Measurements from ENCODE around the gene MYOM1. TPM values are rescaled to one million over a fixed set of nuclear protein-coding genes. Genes with fewer than 3 reads are reported as not detected.
A peak's percentile ranks its signal among the peaks of the same experiment; 100 is the strongest.

MYOM1 gene
- total RNA-seq, 1 donor from 2014 or later = 2.5 TPM

DNA sequence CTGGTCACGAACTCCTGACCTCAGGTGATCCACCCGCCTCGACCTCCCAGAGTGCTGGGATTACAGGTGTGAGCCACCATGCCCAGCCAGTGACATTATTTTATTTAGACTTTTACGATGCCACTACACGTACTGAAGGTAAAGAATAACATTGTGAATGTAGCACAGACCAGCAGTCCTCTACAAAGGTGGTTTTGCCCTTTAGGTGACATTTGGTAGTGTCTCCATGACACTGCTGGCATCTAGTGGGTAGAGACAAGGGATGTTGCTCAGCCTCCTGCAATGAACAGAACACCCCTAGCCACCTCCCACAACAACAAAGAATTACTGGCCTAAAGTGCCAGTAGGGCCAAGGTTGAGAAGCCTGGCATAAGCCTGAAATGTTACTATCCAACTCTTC, 69.5 kb downstream of the MYOM1 start:
- H3K9me3 ChIP-seq = no peaks in the 10 kb centered on the region
- ATAC-seq (peak; percentile 31), DNase-seq (no peak)
- no peaks in the 10 kb centered on the region for H3K36me3 ChIP-seq
- H3K27ac ChIP-seq = no peak overlapping the region
- TF ChIP-seq, protein P1, sequence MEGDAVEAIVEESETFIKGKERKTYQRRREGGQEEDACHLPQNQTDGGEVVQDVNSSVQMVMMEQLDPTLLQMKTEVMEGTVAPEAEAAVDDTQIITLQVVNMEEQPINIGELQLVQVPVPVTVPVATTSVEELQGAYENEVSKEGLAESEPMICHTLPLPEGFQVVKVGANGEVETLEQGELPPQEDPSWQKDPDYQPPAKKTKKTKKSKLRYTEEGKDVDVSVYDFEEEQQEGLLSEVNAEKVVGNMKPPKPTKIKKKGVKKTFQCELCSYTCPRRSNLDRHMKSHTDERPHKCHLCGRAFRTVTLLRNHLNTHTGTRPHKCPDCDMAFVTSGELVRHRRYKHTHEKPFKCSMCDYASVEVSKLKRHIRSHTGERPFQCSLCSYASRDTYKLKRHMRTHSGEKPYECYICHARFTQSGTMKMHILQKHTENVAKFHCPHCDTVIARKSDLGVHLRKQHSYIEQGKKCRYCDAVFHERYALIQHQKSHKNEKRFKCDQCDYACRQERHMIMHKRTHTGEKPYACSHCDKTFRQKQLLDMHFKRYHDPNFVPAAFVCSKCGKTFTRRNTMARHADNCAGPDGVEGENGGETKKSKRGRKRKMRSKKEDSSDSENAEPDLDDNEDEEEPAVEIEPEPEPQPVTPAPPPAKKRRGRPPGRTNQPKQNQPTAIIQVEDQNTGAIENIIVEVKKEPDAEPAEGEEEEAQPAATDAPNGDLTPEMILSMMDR (IDR thresholded peaks at IDR 0.05) = no peak
- intact Hi-C loops (cut with DNase I) = loop anchor here (10.0 kb wide), 1 partner anchor 95 kb away; the partner anchor contains the start of gene MYL12A
- no peaks in the 10 kb centered on the region for H3K27me3 ChIP-seq
- H3K4me1 ChIP-seq = no peaks in the 10 kb centered on the region
- H3K4me3 ChIP-seq = no peak overlapping the region

DNA sequence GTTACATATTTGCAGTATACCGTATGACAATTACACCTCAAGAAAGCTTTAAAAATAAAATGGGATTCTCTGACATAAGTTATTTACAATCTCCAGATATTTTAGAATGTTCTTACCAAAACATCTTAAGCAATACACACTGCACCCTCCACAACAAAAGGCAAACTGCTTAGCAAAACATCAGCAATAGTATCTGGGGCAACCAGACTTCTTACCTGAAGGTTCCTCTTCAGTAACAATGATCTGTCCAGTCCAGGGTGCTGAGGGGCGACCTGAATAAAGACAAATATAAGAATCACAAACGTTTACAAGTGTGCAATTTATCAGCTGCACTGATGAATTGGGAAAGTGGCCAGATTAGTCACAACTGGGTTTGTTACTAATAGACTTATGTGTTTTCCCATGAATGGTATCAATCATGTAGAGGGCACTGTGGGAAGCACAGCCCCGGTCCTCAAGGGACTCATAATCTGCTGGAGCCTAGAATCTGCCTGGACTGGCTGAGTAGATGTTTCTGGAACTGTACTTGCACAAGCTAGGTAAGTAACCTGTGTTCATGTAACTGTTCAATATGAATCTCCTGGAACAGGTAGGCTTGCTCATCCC, 70.7 kb downstream of the MYOM1 start:
- TF ChIP-seq, protein P1 (IDR thresholded peaks at IDR 0.05) = no peak

DNA sequence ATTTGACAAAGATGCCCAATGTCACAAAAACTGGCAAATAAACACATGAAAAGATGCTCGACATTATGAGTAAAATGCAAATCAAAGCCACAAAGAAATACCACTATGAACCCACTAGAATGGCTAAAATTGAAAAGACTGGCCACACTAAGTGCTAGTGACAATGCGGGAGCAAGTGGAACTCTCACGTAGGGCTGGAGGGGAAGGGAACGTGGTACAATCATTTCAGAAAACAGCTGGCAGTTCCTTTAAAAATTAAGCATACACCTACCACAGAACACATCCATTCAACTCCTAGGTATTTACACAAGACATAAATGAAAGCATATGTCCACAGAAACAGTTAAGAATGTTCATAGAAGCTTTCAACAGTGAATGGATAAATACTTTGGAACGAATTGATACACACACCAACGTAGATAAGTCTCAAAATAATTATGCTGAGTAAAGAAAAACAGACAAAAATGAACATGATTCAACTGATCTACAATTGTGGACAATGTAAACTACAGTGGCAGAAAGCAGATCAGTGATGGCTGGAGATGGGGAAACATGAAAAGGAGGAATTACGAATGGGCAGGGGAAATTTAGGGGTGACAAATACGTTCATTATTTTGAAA, 71.7 kb downstream of the MYOM1 start:
- Histone ChIP-seq H3K4me1 (no peaks in the 10 kb centered on the region), H3K27ac (no peak overlapping the region), H3K27me3 (no peaks in the 10 kb centered on the region), H3K4me3 (no peak overlapping the region), H3K9me3 (no peaks in the 10 kb centered on the region), H3K36me3 (no peaks in the 10 kb centered on the region)
- ATAC-seq = no peak
- TF ChIP-seq, protein P1 (IDR thresholded peaks at IDR 0.05) = no peak
- no peak for DNase-seq
- intact Hi-C loops (cut with DNase I) = no loop called here

More for the DNA sequence above, 70.7 kb downstream of the MYOM1 start:
- Histone ChIP-seq H3K4me1 (no peaks in the 10 kb centered on the region), H3K27ac (no peak overlapping the region), H3K36me3 (no peaks in the 10 kb centered on the region), H3K9me3 (no peaks in the 10 kb centered on the region), H3K27me3 (no peaks in the 10 kb centered on the region), H3K4me3 (no peak overlapping the region)
- no peak for ATAC-seq
- intact Hi-C loops (cut with DNase I) = no loop called here
- DNase-seq = no peak

DNA sequence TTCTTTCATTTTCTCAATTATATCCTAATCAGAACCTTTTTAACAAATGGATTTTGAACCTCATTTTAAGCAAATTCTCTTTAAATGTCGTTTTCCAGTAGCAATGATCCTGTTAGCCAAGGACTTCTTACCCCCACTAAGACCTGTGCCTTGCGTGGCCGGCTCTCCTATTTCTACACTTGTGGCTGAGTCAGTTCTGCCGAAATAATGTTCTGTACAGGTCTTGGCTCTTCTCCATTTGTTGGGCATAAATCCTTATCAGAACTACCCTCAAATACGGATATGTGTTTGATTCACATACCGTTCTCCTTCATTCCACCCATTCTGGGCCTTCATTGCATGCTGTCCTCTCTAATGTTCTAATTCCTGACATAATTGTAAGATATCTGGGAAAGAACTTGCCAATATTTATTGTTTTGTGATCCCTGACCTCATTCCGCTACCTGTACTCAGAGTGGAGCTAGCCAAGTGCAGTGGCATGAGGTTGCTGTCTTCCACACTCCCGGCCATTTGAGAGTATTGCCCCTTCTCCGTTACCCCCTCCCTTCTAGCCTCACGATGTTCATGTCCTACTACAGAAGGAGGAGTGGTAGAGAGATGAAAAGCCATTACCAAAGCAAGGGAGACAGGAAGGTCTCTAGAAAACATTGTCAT, 78.7 kb downstream of the MYOM1 start:
- DNase-seq (no peak), ATAC-seq (no peak)
- TF ChIP-seq, protein P1 (IDR thresholded peaks at IDR 0.05) = no peak
- no peaks in the 10 kb centered on the region for H3K27me3 ChIP-seq
- no peaks in the 10 kb centered on the region for H3K4me1 ChIP-seq
- H3K4me3 ChIP-seq = no peak overlapping the region
- H3K27ac ChIP-seq = no peak overlapping the region
- no peaks in the 10 kb centered on the region for H3K9me3 ChIP-seq
- intact Hi-C loops (cut with DNase I) = no loop called here
- H3K36me3 ChIP-seq = no peaks in the 10 kb centered on the region

DNA sequence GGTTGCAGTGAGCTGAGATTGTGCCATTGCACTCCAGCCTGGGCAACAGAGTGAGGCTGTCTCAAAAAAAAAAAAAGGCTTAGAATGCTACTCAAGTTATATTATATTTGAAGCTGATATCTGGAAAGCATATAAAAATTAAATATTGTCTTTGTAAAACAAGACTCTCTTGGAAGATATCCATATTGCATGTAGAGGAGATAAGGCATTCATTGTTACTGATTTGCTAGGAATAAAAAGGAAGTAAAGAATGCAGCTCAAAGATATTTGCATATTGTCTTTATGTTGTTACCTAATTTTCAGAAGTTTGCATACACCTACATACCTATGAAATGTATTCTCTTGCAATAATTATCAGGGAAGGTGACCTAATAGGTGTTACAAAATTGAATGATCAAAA, 79.4 kb downstream of the MYOM1 start:
- ATAC-seq = no peak
- H3K4me3 ChIP-seq = no peak overlapping the region

More for the DNA sequence above, 79.4 kb downstream of the MYOM1 start:
- Histone ChIP-seq H3K4me1 (no peaks in the 10 kb centered on the region), H3K27me3 (no peaks in the 10 kb centered on the region), H3K9me3 (no peaks in the 10 kb centered on the region), H3K36me3 (no peaks in the 10 kb centered on the region), H3K27ac (no peak overlapping the region)
- intact Hi-C loops (cut with DNase I) = no loop called here
- no peak for DNase-seq
- TF ChIP-seq, protein P1 (IDR thresholded peaks at IDR 0.05) = no peak

Data from upper lobe of right lung (tissue), 1 donor.